ENCODE results near the gene MUSK. TPM values are rescaled to one million over a fixed set of nuclear protein-coding genes. Genes with fewer than 3 reads are reported as not detected.

MUSK gene
- total RNA-seq, 1 experiment from 2014 or later: not detected

DNA sequence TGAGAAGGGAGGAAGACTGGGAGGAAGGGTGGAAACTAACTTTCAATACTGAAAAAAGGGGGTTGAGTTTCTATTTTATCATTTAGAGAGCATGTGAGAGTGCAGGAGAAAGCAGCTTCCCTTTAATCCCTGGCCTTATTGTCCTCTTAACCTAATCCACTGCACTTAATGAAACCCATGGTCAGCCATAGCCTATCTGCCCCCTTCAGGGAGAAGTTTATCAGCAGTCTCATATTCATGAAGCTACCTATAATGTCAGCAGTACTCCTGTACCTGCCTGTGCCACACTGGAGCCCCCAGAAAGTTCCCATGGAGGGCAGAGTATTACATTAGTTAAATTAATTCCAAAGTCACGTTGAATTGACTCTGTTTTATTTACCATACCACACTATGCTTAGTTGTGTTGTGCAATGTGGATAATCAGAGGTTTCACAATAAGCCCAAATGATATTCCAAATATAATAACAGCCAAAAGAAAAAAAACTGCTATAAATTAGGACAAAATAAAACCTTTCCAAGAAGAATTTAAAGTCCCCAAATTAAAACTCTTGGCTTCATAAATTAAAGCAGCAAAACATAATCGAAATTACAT, 62.9 kb downstream of the MUSK start:
- no peak overlapping the region for H3K27ac ChIP-seq (ENCODE audit: low read length)
- intact Hi-C loops (cut with micrococcal nuclease; ENCODE audit: unreplicated experiment): no loop called here
- H3K4me1 ChIP-seq (ENCODE audit: control insufficient read depth, insufficient read depth, low read length): no peaks in the 10 kb centered on the region
- no peaks in the 10 kb centered on the region for H3K9me3 ChIP-seq (ENCODE audit: control insufficient read depth, insufficient read depth, low read depth, low read length)
- no peaks in the 10 kb centered on the region for H3K27me3 ChIP-seq (ENCODE audit: control insufficient read depth, insufficient read depth, low read length)
- no TSS peak for BruUV-seq (replicated peaks)
- POLR2A ChIA-PET: no interaction called here
- TF ChIP-seq, protein P1, sequence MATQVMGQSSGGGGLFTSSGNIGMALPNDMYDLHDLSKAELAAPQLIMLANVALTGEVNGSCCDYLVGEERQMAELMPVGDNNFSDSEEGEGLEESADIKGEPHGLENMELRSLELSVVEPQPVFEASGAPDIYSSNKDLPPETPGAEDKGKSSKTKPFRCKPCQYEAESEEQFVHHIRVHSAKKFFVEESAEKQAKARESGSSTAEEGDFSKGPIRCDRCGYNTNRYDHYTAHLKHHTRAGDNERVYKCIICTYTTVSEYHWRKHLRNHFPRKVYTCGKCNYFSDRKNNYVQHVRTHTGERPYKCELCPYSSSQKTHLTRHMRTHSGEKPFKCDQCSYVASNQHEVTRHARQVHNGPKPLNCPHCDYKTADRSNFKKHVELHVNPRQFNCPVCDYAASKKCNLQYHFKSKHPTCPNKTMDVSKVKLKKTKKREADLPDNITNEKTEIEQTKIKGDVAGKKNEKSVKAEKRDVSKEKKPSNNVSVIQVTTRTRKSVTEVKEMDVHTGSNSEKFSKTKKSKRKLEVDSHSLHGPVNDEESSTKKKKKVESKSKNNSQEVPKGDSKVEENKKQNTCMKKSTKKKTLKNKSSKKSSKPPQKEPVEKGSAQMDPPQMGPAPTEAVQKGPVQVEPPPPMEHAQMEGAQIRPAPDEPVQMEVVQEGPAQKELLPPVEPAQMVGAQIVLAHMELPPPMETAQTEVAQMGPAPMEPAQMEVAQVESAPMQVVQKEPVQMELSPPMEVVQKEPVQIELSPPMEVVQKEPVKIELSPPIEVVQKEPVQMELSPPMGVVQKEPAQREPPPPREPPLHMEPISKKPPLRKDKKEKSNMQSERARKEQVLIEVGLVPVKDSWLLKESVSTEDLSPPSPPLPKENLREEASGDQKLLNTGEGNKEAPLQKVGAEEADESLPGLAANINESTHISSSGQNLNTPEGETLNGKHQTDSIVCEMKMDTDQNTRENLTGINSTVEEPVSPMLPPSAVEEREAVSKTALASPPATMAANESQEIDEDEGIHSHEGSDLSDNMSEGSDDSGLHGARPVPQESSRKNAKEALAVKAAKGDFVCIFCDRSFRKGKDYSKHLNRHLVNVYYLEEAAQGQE (IDR thresholded peaks at IDR 0.05; ENCODE audit: insufficient read depth in 1 of 2, low read depth in 2 of 2, low read length in 1 of 2): no peak
- no peak for TF ChIP-seq SIN3A (IDR thresholded peaks at IDR 0.05; ENCODE audit: borderline replicate concordance, insufficient read depth, low read depth, low read length)
- no peak for TF ChIP-seq TCF7L2 (IDR thresholded peaks at IDR 0.05; ENCODE audit: low read depth, low read length)
- no peak for TF ChIP-seq CTCF (IDR thresholded peaks at IDR 0.05)
- TF ChIP-seq POLR2AphosphoS5 (IDR thresholded peaks at IDR 0.05; ENCODE audit: low read depth, low read length): no peak
- in situ Hi-C loops (cut with HindIII; ENCODE audit: low pct_unique_long_range_greater_than_20kb, low sequenced_read_pairs): no loop called here
- no peaks in the 10 kb centered on the region for H3K36me3 ChIP-seq (ENCODE audit: control insufficient read depth, insufficient read depth, low read length)
- ATAC-seq (no peak), DNase-seq (ENCODE audit: low read depth, low spot score) (no peak)
- H3K4me3 ChIP-seq (ENCODE audit: low read depth in 2 of 2, low read length in 2 of 2): no peak overlapping the region
- CTCF ChIA-PET: no interaction called here

DNA sequence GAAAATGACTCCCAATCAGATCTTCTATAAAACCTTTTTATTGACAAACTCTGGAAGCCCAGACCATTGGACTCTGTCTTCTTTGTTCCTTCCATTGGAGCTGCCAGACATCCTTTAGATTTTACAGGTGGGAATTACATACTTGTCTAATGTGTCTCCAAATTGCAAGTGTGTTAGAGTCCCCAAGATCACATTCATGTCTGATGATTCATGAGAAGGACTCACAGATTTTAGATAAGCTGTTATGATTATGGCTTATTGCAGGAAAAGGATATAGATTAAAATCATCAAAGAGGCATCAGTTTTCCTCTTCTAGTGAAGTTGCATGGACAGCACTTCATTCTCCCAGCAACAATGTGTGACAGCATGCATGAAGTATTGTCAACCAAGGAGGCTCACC, 70.4 kb downstream of the MUSK start:
- in situ Hi-C loops (cut with HindIII; ENCODE audit: low pct_unique_long_range_greater_than_20kb, low sequenced_read_pairs): no loop called here
- Histone ChIP-seq H3K27me3 (ENCODE audit: control insufficient read depth, insufficient read depth, low read length) (no peaks in the 10 kb centered on the region), H3K9me3 (ENCODE audit: control insufficient read depth, insufficient read depth, low read depth, low read length) (no peaks in the 10 kb centered on the region; the same call in 1 of the 2 replicates), H3K27ac (ENCODE audit: low read length) (no peak overlapping the region), H3K4me1 (ENCODE audit: control insufficient read depth, insufficient read depth, low read length) (no peaks in the 10 kb centered on the region), H3K4me3 (ENCODE audit: low read depth in 2 of 2, low read length in 2 of 2) (no peak overlapping the region), H3K36me3 (ENCODE audit: control insufficient read depth, insufficient read depth, low read length) (no peaks in the 10 kb centered on the region)
- TF ChIP-seq, protein P1 (IDR thresholded peaks at IDR 0.05; ENCODE audit: insufficient read depth in 1 of 2, low read depth in 2 of 2, low read length in 1 of 2): no peak
- TF ChIP-seq SIN3A (IDR thresholded peaks at IDR 0.05; ENCODE audit: borderline replicate concordance, insufficient read depth, low read depth, low read length): no peak
- TF ChIP-seq TCF7L2 (IDR thresholded peaks at IDR 0.05; ENCODE audit: low read depth, low read length): no peak
- TF ChIP-seq POLR2AphosphoS5 (IDR thresholded peaks at IDR 0.05; ENCODE audit: low read depth, low read length): no peak
- no peak for TF ChIP-seq CTCF (IDR thresholded peaks at IDR 0.05)
- intact Hi-C loops (cut with micrococcal nuclease; ENCODE audit: unreplicated experiment): no loop called here
- ChIA-PET CTCF (no interaction called here), POLR2A (no interaction called here)
- DNase-seq (ENCODE audit: low read depth, low spot score) (no peak), ATAC-seq (no peak)
- BruUV-seq (replicated peaks): no TSS peak

Data from Panc1 (cell line).